Measurements from ENCODE around the gene ZNF175. TPM values are rescaled to one million over a fixed set of nuclear protein-coding genes. Genes with fewer than 3 reads are reported as not detected.
A peak's percentile ranks its signal among the peaks of the same experiment; 100 is the strongest.

ZNF175 gene
- polyA plus RNA-seq, 4 donors = 16.6 to 19.8 (median 18.3) TPM

GRCh38 chr19:51549533-51550324 lies 21.4 kb upstream of the ZNF175 start:
- no peak for DNase-seq (ENCODE audit: low read depth in 4 of 4, low spot score in 3 of 4)

DNA sequence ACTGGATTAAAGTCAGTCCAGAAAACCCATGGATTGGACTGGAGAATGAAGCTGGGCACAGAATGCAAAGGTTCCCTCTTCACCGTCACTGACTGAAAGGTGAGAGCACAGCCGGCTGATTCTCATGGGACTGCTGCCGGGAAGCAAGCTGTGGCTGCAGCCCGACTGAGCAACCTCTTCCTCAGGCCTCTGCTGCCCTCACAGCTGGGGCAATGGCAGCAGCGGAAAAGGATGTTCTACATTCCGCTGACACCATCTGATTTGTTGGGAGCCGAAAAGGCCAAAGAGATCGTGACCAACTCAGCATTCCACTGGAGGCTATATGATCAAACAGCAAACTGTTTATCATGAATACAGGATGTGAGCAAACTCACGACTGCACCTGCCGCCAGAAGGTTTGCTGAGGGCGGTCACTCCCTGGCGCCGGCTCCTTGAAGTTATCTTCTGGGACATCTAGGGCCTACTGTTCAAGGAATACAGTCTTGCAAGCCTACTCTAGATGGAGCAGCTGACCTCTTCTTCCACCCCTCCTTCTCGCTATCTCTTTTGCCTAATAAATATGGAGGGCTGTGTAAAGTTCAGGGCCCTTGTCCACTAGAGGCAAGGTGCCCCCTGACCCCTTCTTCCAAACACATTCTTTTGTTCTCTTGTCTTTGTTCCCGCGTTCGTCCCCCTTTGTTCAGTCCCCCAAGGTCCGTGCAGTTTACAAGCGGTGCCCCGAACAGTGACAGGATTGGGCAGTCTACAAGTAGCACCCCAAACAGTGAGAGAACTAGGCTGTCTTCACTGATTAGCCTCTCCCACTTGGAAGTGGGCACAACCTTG lies 20.0 kb upstream of the ZNF175 start:
- no peak for DNase-seq (ENCODE audit: low read depth in 4 of 4, low spot score in 3 of 4)

- no peak for DNase-seq (ENCODE audit: low read depth in 4 of 4, low spot score in 3 of 4)
These were observed 19.2 kb upstream of the ZNF175 start for GRCh38 chr19:51551673-51552432.

- no peak for DNase-seq (ENCODE audit: low read depth in 4 of 4, low spot score in 3 of 4)
These were observed 18.5 kb upstream of the ZNF175 start for GRCh38 chr19:51552608-51552995.

GRCh38 chr19:51552996-51553725 lies 17.9 kb upstream of the ZNF175 start:
- DNase-seq (ENCODE audit: low read depth in 4 of 4, low spot score in 3 of 4) = peak; percentile 38 to 77 (median 60)

DNA sequence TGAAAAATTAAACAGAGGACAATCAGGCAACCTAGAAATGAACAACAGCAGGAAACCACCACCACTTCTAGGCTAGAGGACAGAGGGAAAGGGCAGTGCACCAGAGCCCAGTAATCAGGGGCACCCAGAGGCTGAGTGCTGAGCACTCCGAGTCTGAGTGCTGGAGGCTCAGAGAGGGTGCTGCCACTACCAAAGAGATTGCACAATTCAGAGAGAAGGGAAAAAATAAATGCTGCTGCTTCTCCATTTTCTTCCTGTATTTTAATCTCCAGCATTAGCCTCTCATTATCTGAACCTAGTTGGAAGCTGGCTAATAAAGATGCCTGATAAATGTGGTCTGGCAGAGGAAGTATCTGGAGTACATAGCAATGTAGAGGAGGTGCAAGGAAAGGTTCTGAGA lies 11.8 kb upstream of the ZNF175 start:
- no peak for DNase-seq (ENCODE audit: low read depth in 4 of 4, low spot score in 3 of 4)

GRCh38 chr19:51560339-51560738 lies 10.7 kb upstream of the ZNF175 start:
- DNase-seq (ENCODE audit: low read depth in 4 of 4, low spot score in 3 of 4) = no peak

- no peak for DNase-seq (ENCODE audit: low read depth in 4 of 4, low spot score in 3 of 4)
These were observed 6.3 kb upstream of the ZNF175 start for GRCh38 chr19:51564791-51565190.

DNA sequence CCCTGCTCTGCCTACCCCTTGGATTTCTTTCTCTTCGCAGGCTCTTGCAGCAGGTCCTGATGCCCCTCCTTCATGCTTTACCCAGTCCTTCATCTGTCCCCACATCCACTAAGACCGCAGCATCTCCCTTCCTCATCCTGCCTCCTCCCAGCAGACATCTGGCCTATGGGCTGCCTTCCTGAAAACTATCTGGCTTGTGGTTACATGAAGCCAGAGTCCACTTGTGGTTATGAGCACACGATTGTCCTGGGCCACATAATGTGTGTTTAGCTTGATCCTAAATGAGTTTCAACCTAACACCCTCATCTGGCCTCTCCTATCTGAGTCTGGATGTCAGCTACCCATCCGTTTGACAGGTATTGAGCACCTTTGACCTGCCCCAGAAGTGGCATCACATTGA lies 5.5 kb upstream of the ZNF175 start:
- DNase-seq (ENCODE audit: low read depth in 4 of 4, low spot score in 3 of 4) = no peak

- no peak for DNase-seq (ENCODE audit: low read depth in 4 of 4, low spot score in 3 of 4)
These were observed 4.5 kb upstream of the ZNF175 start for GRCh38 chr19:51566489-51567100.

DNA sequence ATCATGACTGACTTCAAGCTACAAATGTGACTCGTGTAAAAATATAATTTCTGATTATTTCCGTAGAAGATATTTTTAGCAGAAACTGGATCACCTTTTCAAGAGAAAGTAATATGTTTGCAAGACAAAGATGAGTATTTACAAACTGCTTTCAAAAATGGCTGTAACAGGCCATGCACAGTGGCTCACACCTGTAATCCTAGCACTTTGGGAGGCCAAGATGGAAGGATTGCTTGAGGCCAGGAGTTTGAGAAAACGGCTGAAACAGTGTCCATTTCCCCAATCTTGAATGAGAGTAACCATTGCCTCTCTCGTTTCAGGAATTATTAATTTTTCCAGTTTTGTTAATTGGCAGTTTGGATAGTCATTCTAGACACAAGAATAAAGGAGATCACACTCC lies 3.5 kb upstream of the ZNF175 start:
- DNase-seq (ENCODE audit: low read depth in 4 of 4, low spot score in 3 of 4) = no peak

DNA sequence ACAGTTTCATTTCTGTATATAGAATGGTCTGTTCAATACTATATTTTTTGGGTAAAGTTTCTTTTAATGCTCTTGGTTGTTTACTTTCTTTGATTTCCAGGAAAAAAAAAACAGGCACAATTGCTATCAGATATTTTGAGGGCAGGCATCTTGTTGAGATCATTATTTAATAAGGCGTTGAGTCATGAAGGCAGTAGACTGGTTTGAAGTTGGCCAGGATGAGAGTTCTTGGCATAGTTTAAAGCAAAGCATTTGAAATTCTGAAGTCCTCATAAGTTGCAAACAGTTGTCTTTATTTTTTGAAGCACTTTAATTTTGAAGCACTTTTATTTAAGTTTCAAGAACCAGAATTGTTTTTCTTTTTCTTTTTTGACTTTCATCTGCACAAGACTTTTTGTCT lies 2.6 kb upstream of the ZNF175 start:
- no peak for DNase-seq (ENCODE audit: low read depth in 4 of 4, low spot score in 3 of 4)

GRCh38 chr19:51571599-51571998 lies 516 bp downstream of the ZNF175 start:
- no peak for DNase-seq (ENCODE audit: low read depth in 4 of 4, low spot score in 3 of 4)

DNA sequence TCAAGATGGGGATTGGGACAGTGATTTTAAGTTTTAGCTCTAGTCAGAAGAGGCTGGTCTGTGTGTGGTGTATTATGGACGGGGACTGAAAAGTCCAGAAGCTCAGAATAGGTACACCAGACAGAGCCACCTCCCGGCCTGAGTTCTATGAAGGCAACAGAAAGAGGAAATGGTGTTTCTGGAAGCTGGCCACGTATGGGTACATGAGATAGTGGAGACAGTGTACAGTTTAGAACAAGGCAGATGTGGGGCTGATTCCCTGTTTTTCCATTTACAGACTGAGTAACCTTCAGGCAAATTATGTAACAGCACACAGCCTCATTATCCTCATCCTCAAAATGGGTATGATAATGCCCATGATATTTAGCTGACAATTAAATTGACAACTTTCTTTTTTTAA lies 1.3 kb downstream of the ZNF175 start:
- DNase-seq (ENCODE audit: low read depth in 4 of 4, low spot score in 3 of 4) = no peak

- no peak for DNase-seq (ENCODE audit: low read depth in 4 of 4, low spot score in 3 of 4)
These were observed 1.8 kb downstream of the ZNF175 start for GRCh38 chr19:51572908-51573307.

DNA sequence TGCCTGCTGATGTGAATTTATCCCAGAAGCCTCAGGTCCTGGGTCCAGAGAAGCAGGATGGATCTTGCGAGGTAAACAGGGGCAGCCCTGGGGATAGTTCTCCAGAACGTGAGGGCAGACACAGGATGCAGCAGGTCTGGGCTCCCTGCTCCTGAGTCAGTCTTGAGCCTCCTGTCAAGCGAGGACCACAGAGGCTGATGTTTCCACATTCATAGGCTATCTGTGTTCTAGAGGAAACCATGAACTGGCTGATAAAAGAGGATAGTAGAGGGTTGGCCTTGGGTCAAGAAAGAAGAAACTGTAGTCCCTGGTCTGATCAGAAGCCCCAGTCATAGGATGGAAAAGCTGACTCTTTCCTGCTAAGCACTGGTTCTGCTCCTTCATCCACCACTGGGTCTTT lies 2.2 kb downstream of the ZNF175 start:
- no peak for DNase-seq (ENCODE audit: low read depth in 4 of 4, low spot score in 3 of 4)

GRCh38 chr19:51576850-51577249 lies 5.8 kb downstream of the ZNF175 start:
- DNase-seq (ENCODE audit: low read depth in 4 of 4, low spot score in 3 of 4) = no peak

- DNase-seq (ENCODE audit: low read depth in 4 of 4, low spot score in 3 of 4) = no peak
These were observed 15.1 kb downstream of the ZNF175 start for GRCh38 chr19:51586103-51586728.

GRCh38 chr19:51586799-51587198 lies 15.7 kb downstream of the ZNF175 start:
- no peak for DNase-seq (ENCODE audit: low read depth in 4 of 4, low spot score in 3 of 4)
